Right atrium auricular region (tissue), 2 donors: Measurements from ENCODE around the gene KCNH4. TPM values are rescaled to one million over a fixed set of nuclear protein-coding genes. Genes with fewer than 3 reads are reported as not detected.
"Not testable (repeated sequence)": the region's sequence is repeated elsewhere in the genome, so short reads cannot be mapped to it uniquely, and the experiment has no call there.

Experiments
- DNase-seq: peaks from one replicate; pipeline ENCODE4 v3.0.0-alpha.2; 2019; ENCODE audit warnings: low spot score
- H3K27ac ChIP-seq, 2 donors: fragments of 200-600 bp; sonication (generic); 1 replicate in 1 of 2; 2 replicates in 1 of 2; pipeline ENCODE4 v1.5.1; 2016 to 2019
- H3K27me3 ChIP-seq, 2 donors: fragments of 200-600 bp; sonication (generic); one replicate each; pipeline versions ENCODE4 v1.5.1 to v1.6.0; 2017 to 2019
- H3K36me3 ChIP-seq: fragments of 200-600 bp; sonication (generic); one replicate; pipeline ENCODE4 v1.5.1; 2016
- H3K4me1 ChIP-seq, 2 donors: fragments of 200-600 bp; sonication (generic); one replicate each; pipeline versions ENCODE4 v1.5.1 to v1.6.0; 2017 to 2019
- H3K4me3 ChIP-seq, 2 donors: fragments of 200-600 bp; sonication (generic); 1 replicate in 1 of 2; 2 replicates in 1 of 2; pipeline ENCODE4 v1.5.1; 2017 to 2019; ENCODE audit warnings: mild to moderate bottlenecking in 1 of 2, moderate library complexity in 1 of 2
- H3K9me3 ChIP-seq, 2 donors: fragments of 200-600 bp; sonication (generic); one replicate each; pipeline ENCODE4 v1.5.1; 2019
- total RNA-seq, 2 donors: library from RNA; depleted of rRNA; stranded (reverse); fragments of >200 nt; gene quantifications; one replicate each; pipeline ENCODE4 v1.1.0, GENCODE V29; 2016
- TF ChIP-seq, protein P1 (sequence below), 2 donors: fragments of 200-600 bp; sonication (generic); IDR thresholded peaks; one replicate each; pipeline ENCODE4 v1.5.1; 2019; ENCODE audit warnings: antibody characterized with exemption in 2 of 2

The KCNH4 gene
- total RNA-seq, 2 donors from 2014 or later: 0.15 to 0.35 TPM

- no peaks in the 10 kb centered on the region for H3K27me3 ChIP-seq
- H3K36me3 ChIP-seq: no peaks in the 10 kb centered on the region
- no peak for DNase-seq
- H3K9me3 ChIP-seq: no peaks in the 10 kb centered on the region
- no peak overlapping the region for H3K4me3 ChIP-seq
- H3K4me1 ChIP-seq: peaks cover 0 to 13% of the 10 kb centered on the region in 2 donors
- no peak overlapping the region for H3K27ac ChIP-seq
- TF ChIP-seq, protein P1, sequence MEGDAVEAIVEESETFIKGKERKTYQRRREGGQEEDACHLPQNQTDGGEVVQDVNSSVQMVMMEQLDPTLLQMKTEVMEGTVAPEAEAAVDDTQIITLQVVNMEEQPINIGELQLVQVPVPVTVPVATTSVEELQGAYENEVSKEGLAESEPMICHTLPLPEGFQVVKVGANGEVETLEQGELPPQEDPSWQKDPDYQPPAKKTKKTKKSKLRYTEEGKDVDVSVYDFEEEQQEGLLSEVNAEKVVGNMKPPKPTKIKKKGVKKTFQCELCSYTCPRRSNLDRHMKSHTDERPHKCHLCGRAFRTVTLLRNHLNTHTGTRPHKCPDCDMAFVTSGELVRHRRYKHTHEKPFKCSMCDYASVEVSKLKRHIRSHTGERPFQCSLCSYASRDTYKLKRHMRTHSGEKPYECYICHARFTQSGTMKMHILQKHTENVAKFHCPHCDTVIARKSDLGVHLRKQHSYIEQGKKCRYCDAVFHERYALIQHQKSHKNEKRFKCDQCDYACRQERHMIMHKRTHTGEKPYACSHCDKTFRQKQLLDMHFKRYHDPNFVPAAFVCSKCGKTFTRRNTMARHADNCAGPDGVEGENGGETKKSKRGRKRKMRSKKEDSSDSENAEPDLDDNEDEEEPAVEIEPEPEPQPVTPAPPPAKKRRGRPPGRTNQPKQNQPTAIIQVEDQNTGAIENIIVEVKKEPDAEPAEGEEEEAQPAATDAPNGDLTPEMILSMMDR (IDR thresholded peaks at IDR 0.05): no peak
Observed at GRCh38 chr17:42187833-42188232, 6.9 kb upstream of the KCNH4 start.

DNA sequence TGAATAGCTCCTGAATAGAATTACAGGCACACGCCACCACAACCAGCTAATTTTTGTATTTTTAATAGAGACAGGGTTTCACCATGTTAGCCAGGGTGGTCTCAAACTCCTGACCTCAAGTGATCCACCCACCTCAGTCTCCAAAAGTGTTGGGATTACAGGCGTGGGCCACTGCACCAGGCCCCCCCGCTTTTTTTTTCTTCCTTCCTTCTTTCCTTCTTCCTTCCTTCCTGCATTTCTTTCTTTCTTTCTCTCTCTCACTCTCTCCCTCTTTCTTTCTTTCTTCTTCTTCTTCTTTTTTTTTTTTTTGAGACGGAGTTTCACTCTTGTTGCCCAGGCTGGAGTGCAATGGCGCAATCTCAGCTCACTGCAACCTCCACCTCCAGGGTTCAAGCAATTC lies 5.2 kb upstream of the KCNH4 start:
- H3K27me3 ChIP-seq, H3K9me3 ChIP-seq, DNase-seq, H3K36me3 ChIP-seq, H3K4me3 ChIP-seq, H3K27ac ChIP-seq: not testable (repeated sequence)
- H3K4me1 ChIP-seq: peaks cover 0 to 15% of the 10 kb centered on the region in 2 donors

DNA sequence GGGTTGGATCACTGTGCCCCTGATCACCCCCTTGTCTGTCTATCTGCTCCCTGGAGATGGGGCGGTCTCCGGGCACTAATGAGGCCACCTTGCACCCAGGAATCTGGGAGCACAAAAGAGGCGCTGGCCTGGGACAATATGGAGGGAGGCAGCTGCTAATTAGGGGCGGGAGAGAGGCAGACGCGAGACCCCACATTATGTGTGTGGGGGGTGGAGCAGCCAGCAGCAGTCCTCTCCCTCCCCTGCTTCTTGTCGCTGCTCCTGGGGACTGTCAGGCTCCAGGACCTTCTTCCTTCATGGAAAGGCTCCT lies 4.6 kb upstream of the KCNH4 start:
- TF ChIP-seq, protein P1 (IDR thresholded peaks at IDR 0.05): no peak
- Histone ChIP-seq H3K4me3 (no peak overlapping the region), H3K27ac (no peak overlapping the region), H3K27me3 (peaks cover 7 to 13% of the 10 kb centered on the region in 2 donors), H3K4me1 (peaks cover 0 to 21% of the 10 kb centered on the region in 2 donors), H3K36me3 (no peaks in the 10 kb centered on the region), H3K9me3 (no peaks in the 10 kb centered on the region)
- DNase-seq: no peak

GRCh38 chr17:42184713-42185620 lies 4.0 kb upstream of the KCNH4 start, which contains the start of gene HCRT:
HCRT (minus strand) TSS chr17:42185452; CDS start chr17:42185365, 87 bp downstream.
- H3K27ac ChIP-seq: peak within 1 kb of the TSS; percentile 67
- DNase-seq: no peak
- TF ChIP-seq, protein P1 (IDR thresholded peaks at IDR 0.05): no peak

DNA sequence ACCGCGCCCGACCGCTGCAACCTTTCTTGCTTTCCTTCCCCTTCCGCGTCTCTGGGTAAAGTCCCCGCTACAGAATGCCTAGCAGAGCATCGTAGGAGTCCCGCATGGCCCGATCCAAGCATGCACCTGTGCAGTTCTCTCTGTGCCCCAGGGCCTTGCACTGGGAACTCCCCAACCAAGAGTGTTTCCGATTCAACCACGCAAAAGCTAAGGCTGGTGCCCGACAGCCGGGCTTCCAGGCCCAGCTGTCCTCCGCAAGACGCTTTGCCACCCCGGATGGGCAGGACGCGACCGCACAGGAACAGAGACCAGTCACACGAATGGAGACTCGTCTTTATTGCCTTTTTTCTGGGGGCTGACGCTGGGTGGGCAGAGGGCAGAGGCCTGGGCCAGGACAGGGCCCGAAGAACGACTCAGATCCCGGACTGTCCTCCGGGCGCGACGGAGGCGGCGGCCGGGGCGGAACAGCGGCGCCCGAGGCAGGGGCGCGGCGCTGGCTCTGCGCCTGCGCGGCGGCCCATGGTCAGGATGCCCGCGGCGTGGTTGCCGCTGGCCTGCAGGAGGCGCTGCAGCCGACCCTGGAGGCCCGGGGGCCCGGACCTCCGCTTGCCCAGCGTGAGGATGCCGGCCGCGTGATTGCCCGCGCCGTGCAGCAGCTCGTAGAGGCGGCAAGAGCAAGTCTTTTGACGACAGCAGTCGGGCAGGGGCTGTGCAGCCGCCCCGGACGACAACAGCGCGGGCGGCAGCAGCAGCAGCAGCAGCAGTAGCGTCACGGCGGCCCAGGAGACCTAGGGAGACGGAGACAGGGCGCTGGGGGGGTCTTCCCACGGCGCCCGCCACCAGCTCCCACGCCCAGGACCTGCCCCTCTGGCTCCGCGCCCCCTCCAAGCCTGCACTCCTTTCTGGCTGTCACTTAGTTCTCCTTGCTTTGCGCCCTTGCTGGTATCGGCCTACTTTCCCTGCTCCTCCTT lies 3.1 kb upstream of the KCNH4 start:
- Histone ChIP-seq H3K27ac (peak overlapping the region; percentile 67), H3K36me3 (no peaks in the 10 kb centered on the region), H3K4me1 (peaks cover 0 to 25% of the 10 kb centered on the region in 2 donors), H3K9me3 (no peaks in the 10 kb centered on the region), H3K4me3 (peak overlapping the region; percentile 41 to 51), H3K27me3 (peaks cover 10 to 13% of the 10 kb centered on the region in 2 donors)
- DNase-seq: no peak
- TF ChIP-seq, protein P1 (IDR thresholded peaks at IDR 0.05): peak; percentile 70 to 96

More at GRCh38 chr17:42184713-42185620, 4.0 kb upstream of the KCNH4 start, which contains the start of gene HCRT:
- Histone ChIP-seq H3K4me1 (peaks cover 0 to 25% of the 10 kb centered on the region in 2 donors), H3K36me3 (no peaks in the 10 kb centered on the region), H3K27me3 (peaks cover 10 to 13% of the 10 kb centered on the region in 2 donors), H3K9me3 (no peaks in the 10 kb centered on the region), H3K4me3 (peak within 1 kb of the TSS in 1 of 2 donors; percentile 51)
